ENCODE results near the gene TSPAN9.

The TSPAN9 gene

DNA sequence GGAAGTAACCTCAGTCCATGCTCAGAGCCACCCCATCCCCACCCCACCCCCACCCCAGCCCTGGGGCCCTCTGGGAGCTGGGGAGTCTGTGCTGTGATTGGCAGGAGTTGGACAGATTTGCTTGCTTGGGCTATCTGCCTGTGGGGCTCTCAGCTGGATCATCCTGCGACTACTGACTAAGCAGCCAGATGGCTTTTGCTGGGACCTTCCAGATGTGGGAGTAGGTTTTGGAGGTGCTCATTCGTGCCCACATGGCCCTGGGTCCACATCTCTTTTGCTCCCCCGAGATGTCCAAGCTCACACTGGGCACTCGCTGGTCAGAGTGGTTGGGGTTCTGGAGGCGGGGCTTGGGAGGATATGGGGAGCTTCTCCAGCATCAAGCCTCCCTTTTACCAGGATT is 138.9 kb downstream of the TSPAN9 start:
- no peak for DNase-seq

DNA sequence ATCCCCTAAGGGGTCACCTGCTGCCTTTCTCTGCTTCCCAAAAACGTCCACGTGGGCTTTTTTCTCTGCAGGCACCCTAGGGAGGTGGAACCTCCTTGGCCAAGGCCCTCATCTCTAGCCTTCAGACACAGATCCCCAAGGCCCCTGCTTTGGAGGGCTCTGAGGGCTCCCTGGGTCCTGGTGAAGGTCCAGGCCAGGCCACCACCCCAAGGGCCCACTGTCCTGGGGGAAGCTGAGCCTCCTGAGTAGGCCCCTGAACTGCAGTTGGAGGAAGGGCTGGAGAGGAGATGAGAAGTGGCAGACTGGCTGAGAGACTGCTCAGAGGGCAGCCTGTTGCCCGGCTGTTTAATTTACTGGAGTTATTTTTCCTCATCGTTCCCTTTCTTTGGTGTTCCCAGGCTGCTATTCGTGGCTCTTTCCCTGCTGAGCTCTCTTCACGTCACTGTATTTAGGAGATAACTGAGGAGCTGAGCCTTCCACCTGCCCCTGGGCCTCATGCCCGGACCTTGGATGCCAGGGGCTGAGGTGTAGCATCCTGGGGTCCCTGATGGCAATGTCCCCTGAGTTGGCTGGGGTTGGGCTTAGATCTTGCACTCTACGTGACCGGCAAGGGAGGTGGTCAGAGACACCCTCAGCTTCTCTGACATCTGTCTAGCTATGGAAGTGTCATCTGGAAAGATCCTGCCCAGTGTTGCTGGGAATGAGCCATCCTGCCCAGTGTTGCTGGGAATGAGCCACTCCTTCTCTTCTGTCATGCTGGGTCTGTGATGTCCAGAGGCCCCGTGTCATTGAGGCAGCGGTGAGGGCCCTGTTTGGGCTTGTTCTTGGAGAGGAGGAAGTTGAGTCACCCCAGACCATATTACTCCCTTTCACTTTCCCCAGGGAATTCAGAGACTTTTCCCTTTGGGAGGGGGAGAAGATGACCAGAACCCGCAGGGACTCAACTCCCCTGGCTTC is 139.8 kb downstream of the TSPAN9 start:
- DNase-seq, result no peak

DNA sequence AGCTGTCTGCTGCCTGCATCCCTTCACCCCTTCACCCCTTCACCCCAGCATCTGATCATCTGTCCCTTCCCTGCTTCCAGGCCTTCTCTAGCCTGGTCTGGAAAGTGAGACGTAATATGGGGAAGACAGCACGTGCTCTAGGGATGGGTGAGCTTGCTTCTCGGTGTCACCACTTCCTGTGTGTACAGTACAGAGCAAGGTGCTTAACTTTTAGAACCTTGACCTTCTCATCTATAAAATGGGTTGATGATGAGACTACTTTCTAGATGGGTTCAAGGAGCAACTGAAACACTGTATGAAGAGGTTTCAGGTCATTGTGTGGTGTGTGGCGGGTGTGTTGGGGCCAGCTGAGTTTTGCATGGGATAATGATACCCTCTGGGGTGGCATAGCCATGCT is 140.5 kb downstream of the TSPAN9 start:
- no peak for DNase-seq

DNA sequence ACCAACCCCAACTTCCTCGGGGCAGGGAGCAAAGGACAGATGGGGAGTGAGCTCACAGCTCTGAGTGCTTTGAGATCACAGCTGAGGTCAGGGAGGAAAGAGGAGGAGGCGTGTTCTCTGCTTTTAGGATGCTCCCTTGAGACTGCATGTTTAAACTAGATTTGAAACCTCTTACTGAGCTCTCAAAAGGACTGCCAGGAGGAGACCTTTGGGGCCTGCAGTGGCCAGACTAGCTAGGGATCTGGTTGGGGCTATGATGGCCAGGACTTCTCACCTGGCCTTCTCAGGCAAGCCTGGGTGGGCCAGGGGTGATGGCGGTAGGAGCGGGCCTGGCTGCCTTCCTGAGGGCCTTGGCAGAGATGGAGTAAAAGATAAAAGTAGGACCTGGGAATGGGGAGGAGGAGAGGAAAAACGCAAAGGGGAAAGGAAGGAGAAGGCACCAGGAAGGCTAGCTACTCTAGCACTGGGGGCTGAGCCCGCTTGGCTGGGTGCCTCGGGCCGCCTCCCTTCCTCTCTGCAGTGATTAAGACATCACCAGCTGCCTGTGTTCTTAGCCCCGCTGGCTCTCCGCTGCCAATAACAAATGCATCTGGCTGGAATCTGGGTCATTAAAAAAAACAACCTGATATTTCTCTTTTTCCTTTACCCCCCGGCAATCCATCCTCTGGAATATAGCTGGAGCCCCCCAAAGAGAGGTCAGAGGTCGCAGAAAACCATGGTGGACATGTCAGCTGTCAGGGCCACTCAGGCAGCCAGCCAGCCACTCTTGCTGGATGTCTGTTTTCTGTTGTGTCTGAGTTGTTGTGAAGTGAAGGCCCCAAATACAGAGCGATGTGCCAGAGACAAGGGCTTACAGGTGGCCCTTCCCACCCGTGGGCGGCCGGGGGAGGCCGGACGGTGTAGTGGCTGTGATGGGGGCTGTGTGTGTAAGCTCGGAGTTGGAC is 141.3 kb downstream of the TSPAN9 start:
- DNase-seq, result no peak

DNA sequence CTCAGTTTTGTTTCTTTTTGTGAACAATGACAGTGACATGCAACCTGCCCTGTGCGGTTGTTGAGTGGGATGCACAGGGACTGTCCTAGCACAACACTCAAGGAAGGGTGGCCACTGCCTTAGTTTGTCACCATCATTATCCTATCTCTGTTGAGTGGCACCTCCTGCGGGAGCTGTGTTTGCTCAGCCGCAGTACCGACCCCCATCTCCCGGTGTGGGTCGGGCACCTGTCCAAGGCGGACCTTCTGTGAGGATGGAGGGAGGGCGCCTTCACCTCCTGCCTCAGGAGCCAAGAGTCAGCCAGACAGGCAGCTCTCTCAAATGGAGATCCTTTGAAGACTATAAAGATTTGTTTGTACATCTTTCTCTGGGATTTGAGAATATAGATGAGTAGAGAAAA is 142.1 kb downstream of the TSPAN9 start:
- no peak for DNase-seq

DNA sequence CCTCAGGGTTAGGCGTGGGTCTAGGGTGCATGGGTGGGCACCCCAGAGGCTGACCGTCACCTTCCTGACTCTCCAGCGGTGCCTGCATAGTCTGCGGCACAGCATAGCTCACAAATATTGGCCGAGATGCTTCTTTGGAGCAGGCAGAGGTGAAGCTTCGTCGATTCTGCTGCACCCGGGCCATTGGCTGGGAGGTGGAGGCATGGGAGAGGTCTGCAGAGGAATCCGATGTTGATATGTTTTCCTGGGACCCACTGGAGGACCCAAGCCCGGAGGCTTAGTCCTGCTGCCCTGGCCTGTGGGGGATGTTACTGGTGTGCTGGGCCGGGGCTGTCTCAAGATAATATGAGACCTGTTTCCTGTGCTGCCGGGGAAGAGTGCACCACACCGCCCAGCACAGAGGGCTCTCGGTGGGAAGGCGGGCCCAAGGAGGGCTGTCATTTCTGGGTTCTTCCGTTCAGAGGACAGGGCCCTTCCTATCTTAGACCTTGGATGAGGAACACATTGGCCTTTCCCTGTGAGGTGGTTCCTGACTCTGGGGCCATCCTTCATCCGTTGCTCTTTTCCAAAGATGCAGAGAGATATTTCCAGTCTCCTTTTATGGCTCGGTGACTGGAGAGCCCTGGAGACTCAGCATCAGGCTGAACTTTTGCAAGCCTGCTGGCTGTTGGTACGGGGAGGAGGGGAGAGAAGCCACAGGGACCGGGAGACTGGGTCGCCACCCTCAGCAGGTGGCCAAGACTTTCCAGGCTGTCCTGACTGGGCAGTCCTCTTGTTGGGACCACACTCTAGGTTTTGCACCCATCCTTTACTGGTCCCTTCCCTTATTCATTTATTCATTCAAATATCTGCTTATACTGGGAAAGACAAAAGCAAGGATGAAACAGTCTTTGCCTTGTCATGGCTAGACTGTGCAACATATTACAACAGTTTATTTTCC is 143.5 kb downstream of the TSPAN9 start:
- no peak for DNase-seq

DNA sequence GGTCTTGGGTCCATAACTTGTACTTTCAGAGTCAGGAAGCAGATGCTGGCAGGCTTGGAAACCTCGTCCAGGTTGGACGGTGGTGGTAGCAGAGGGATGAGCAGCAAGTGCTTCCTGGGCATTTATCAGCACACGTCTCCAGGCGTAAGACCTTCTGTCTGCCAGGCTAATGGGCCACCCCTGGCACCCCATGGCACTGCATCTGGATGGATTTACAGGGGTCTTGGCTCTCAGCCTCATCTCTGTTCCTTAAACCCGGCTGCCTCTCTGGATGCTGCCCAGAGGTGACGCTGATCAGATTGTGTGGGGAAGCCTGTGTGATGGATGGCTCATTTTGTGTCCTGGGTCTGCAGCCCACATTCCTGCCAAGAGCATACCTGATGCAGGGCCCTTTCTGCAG is 145.1 kb downstream of the TSPAN9 start:
- no peak for DNase-seq

DNA sequence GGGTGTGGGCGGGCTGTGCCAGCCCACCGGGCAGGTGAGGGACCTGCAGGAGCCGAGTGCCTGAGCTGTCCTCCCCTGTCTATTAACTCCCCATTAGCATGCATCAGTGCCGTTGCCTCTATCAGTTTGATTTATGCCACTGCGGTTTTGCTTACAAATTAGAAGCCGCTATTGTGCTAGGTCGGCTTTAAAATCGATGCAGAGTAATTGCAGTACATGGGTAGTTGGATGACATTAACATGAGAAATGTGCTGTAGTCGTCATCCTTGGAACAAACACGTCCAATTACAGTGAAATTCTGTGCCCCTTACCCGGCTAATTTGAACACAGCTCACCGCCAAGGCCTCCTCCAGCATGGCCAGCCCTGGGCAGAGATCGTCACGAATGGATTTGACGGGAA is 145.8 kb downstream of the TSPAN9 start:
- DNase-seq, result no peak

DNA sequence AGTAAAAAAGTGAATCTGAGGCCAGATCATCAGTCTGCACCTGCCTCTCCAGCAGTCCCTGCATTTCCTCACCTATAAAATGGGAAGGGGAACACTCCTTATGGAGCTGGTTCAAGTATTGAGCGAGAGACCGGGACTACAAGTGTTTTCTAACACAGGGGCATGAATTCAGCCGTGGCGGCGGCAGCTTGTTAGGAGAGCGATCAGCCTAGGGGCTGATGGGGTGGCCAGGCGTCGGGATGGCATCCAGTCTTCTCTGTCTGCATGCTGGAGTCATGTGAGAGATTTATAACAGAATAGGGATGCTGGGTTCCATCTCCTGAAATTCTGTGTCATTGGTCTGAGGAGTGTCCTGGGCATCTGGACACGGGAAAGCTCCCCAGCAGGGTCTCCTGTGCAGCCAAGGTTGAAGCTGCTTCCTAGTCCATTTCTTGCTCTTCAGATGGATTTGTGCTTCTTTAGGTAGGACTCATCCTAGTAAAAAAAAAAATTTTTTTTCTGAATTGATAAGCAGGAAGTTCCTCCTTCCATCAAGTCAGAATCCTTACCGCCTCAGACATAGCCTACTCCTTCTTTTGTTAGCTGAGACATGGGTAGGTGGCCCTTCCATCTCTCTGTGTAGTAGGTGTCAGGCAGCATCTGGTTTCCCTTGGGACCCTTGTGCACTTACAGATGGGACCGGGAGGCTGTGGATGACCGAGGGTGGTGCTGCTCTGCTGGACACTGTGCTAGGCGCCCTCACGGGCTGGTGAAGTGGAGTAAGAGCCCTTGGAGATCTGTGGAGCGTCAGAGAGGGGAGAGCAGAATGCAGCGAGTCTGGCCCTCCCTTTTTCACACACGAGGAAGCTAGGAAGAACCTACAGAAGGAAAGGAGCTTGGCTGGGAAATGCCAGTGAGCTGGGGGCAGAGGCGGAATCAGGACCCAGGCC is 146.7 kb downstream of the TSPAN9 start:
- no peak for DNase-seq

DNA sequence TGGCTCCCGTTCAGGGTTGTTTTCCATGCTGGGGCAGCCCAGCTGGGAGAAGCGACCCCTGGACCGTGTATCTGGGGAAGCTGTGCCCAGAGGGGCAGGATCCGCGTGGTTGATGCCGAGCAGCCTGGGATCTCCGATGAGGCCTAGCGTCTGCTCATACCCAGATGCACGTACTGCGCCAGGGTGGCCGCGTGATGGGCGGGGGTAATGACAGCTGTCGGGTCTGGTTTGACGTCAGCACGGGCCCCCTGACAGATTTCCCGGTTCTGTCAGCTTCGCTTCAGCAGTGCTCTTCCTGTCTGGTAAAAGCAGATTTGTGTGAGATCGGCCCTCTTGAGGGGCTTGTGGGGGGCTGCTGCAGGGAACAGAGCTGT is 147.3 kb downstream of the TSPAN9 start:
- no peak for DNase-seq

DNA sequence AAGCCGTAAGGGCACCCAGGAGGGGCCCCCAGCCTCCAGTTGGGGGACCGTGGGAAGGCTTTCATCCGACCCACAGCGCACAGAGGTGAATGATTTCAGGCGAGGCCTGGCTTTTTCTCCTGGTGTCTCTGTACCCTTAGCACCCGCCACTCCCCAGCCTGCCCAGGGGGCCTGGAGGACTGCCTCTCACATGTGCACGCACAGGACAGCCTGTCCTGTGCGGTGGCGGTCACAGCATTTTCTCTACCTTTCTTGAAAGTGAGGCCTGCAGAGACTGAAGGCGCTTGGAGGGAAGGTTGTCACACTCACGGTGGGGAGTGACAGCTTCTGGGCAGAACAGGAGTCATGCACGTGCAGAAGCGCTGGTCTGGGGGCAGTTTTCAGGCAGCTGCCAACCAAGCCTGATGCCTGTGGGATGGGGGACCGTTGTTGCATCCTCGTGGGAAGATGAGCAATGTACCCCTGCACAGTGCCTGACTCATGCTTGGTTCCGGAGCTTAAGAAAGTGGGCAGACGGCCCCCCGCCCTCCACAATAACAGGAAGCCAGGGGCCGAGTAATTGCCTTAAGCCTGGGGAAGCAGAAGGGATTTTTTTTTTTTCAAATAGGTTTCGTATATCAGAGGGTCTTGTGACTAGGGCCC is 148.1 kb downstream of the TSPAN9 start:
- DNase-seq, result no peak

DNA sequence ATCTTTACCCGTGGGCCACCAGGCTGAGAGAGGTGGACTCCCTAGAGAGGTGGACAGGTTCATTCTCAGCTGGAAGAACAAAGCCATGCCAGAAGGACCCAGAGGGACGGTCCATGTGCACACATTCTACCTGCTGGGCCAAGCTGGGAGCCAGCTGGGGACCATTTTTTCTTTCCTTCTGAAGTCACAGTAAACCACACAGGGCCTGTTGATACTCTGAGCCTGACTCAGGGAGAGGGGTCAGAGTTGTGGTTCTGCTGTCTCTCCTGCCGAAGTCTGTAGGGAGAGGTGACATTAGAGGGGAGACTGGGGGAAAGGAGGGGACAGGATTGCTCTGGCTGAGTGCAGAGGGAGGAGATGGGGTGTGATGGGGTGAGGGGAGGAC is 148.6 kb downstream of the TSPAN9 start:
- DNase-seq, result no peak

DNA sequence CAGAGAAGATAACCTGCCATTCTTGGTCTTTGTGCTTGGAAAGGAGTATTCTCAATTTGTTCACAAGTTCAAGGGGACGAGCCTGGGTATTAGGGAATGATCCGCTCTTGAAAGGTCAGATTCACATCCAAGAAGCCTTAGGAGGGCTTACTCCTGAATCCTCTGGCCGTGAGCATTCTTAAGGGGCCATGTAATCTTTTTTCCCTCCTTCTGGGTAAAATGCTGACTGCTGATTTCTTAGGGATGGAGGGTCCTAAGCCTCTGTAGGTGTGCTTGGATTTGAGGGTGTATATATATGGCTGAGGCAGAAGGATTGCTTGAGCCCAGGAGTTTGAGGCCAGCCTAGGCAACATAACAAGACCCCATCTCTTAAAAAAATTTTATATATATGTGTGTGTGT is 149.1 kb downstream of the TSPAN9 start:
- no peak for DNase-seq

DNA sequence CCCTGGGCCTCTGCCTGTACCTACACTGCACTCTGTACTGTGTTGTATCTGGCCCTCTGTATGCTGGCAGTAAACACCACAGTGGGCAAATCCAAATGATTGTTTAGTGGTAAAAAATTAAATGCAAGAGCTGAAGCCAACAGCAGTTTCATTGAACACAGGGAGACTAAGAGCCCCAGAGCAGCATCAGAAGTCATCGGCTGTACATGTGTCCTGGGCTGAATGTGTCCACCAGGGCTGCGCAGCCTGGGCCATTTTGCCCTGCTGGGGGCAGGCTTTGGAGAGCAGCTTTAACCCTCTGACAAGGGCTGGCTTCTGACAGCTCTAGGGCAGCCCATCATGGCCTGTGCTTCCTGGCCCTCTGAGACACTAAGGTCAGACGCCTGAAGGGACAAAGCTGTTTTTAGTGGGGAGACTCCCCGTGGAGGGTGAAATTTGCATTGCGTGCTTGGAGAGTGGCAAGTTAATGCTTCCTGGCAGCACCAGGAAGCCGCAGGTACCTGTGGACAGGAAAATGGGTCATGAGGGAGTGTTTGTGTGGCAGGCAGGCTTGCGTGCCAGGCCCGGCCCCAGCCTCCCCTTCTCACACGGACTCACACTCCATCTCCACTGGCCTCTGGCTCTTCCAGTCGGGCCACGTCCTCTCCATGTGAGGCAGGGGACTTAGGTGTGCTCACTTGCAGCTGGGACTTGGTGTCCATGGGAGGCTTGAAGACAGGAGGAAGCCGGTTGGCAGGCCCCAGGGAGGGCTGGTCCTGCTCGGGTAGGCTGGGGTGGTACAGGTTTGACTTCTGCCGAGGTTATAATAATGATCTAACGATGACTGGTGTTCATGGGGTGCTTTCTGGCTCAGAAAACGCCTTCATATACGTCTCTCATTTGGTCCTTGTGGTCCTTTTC is 150.1 kb downstream of the TSPAN9 start:
- no peak for DNase-seq

DNA sequence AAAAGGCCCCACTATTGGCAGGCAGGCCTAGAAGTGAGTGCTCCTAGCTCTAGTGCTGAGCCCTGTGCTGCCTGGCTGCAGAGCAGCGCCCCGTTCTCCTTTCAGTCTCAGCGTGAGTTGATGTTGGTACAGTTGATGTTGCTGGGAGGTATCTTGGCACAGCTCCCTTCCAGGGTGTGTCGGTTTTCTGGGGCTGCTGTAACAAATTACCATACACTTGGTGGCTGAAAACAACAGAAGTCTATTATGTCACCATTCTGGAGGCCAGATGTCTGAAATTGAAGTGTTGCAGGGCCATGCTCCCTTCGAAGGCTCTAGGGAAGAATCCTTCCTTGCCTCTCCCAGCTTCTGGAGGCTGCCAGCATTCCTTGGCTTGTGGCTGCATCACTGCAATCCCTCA is 151.4 kb downstream of the TSPAN9 start:
- DNase-seq, result no peak

DNA sequence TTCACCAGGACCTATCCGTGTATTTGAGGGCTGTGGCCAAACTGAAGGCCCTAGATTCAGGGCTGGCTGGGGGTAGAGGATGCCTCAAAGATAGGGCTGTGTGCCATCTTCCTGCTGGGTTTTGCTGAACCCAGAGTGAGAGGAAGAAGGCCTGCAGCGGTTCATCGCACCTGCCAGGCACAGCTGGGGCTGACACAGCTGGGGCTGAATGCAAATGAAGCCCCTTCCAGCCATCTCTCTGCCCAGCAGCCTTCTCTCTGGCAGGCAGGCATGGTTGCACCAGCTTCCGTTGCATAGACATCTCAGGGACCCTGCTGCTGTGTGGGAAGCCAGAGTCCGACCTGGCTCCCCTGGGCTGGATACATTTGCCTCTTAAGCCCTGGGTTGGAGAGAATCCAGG is 152.4 kb downstream of the TSPAN9 start:
- DNase-seq, result no peak

DNA sequence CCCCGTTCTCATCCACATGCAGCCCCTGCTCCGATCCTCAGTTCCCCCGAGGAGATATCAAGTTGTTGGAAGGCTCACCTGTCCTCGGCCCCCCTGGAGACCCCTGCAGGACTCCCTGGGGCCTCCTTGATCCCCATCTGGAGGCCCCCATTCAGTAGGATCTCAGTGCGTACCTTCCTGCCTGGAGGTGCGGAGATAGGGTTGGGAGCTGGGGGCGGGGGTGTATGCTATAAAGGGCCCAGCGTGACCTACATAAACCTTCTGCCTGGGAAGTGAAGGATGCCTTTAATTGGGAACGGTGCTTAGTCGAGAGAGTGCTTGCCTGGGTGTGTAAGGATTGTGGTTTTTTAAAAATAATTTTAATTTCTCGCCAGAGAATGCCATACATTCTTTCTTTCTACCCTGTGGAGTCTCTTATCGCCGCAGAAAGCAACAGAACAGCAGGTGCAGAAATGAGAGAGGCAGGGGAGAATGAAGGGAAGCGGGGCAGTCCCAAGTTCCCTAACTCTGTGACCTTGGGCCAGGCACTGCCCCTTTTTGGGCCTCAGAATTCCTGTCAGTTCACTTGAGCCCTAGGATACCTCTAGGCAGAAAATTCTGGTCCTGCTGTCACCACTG is 153.7 kb downstream of the TSPAN9 start:
- DNase-seq, result no peak

DNA sequence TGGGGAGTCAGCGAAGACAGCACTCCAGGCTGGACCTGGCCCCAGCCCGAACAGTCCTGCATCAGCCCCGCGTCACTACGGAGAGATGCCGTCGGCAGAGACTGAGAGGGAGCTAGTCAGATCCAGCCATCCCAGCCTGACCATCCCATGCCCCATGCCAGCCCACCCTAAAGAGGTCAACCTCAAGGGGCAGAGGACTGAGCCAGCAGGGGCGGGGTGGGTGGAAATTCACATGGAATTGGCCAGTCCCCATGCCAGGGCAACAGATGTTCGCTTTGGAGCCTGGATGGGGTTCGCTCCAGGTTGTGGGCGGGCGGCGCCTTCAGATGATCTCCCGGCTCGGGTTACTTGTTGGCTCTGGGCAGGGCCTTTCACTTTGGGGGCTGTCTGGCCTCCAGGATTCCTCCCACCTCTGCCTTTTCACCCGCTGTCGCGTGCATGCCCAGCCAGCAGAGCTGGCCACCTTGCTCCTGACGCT is 154.3 kb downstream of the TSPAN9 start:
- no peak for DNase-seq

DNA sequence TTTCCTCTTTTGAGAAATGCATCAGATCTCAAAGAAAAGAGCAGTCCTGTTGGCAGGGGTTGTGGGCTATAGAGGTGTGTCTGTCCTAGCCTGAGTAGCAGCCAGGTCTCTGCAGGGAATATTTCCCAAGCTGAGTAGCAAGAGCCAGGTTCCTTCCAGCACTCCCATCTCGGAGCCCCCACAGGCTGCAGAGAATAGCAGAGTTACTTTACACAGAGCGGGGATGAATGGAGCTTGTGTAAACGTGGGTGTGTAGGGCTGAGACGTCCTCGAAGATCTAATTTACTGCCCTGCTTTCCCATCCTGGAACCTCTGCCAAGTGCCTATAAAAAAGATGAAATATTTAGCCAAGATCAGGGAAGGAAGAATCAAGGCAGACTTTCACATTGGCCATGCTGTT is 156.6 kb downstream of the TSPAN9 start:
- no peak for DNase-seq

All from GF-D8 (cell line).